Stomach (tissue), 9 donors: ENCODE data around the gene PITPNM3. TPM values are rescaled to one million over a fixed set of nuclear protein-coding genes. Genes with fewer than 3 reads are reported as not detected.

Experiments
- DNase-seq, 2 donors: peaks; one replicate each; pipeline versions ENCODE4 v3.0.0 to v3.0.0-alpha.2; 2013 to 2019
- H3K27ac ChIP-seq, 5 donors: fragments of 200-600 bp in 4 of 5; sonication (generic) in 4 of 5; one replicate each; pipeline ENCODE4 v1.5.1; 2013 to 2019; ENCODE audit warnings: mild to moderate bottlenecking in 1 of 5, moderate library complexity in 1 of 5
- H3K27me3 ChIP-seq, 3 donors: fragments of 200-600 bp; sonication (generic); one replicate each; pipeline ENCODE4 v1.5.1; 2017 to 2019; ENCODE audit warnings: mixed run types in 1 of 3
- H3K36me3 ChIP-seq, 4 donors: fragments of 200-600 bp; sonication (generic); 1 replicate in 3 of 4; 2 replicates in 1 of 4; pipeline ENCODE4 v1.5.1; 2016 to 2019
- H3K4me1 ChIP-seq, 4 donors: fragments of 200-600 bp; sonication (generic); one replicate each; pipeline ENCODE4 v1.5.1; 2016 to 2019
- H3K4me3 ChIP-seq, 4 donors: fragments of 200-600 bp; sonication (generic) in 3 of 4; one replicate each; pipeline ENCODE4 v1.5.1; 2016 to 2019; ENCODE audit warnings: mild to moderate bottlenecking in 1 of 4
- H3K9me3 ChIP-seq, 4 donors: fragments of 200-600 bp; sonication (generic); one replicate each; pipeline ENCODE4 v1.5.1; 2016 to 2019
- EP300 ChIP-seq: sonication (generic); formaldehyde crosslinking; IDR thresholded peaks from one replicate; pipeline ENCODE4 v1.6.1; 2017; ENCODE audit warnings: antibody characterized with exemption
- POLR2A ChIP-seq, 4 donors: fragments of 450-650 bp; IDR thresholded peaks; one replicate each; pipeline ENCODE4 v1.6.1; 2016; ENCODE audit warnings: antibody characterized with exemption in 4 of 4, control low read depth in 2 of 4, mild to moderate bottlenecking in 1 of 4, moderate library complexity in 1 of 4
- POLR2AphosphoS5 ChIP-seq, 3 donors: sonication (generic); formaldehyde crosslinking; IDR thresholded peaks; one replicate each; pipeline ENCODE4 v1.6.1; 2016; ENCODE audit warnings: antibody characterized with exemption in 3 of 3
- WGBS, 5 donors: extraction: QIAGEN DNeasy Blood & Tissue Kit in 3 of 5; methylation state at CpG; one replicate each; pipeline versions ENCODE4 v1.1.5 to v1.1.7; 2013 to 2018; 5-methylcytosine and 5-hydroxymethylcytosine counted together
- intact Hi-C: fragments of 100-400 bp; cut with DNase I; formaldehyde crosslinking; loops from one replicate; pipeline ENCODE4 v1.15.1; 2023; ENCODE audit warnings: low total_unique reads
- polyA plus RNA-seq, 3 donors: library from polyadenylated mRNA; stranded (reverse); fragments of 200-250 nt; gene quantifications; one replicate each; pipeline ENCODE4 v1.2.3, GENCODE V29; 2013
- total RNA-seq, 5 donors: library from RNA; depleted of rRNA; stranded (reverse); fragments of >200 nt; gene quantifications; one replicate each; pipeline versions ENCODE4 v1.1.0 to v1.2.3, GENCODE V29; 2014 to 2016
- TF ChIP-seq, protein P1 (sequence below), 7 experiments: fragments of 450-650 bp in 4 of 7; fragments of 200-600 bp in 3 of 7; sonication (generic) in 3 of 7; IDR thresholded peaks; one replicate each; pipeline ENCODE4 v1.5.1; 2016 to 2019; ENCODE audit warnings: antibody characterized with exemption in 7 of 7, control low read depth in 2 of 7, mild to moderate bottlenecking in 1 of 7
- donor health status: healthy with polysubstance abuse.
- donor health status: Bipolar disorder and iron deficiency.
- donor health status: healthy.

Gene PITPNM3
- total and polyA plus RNA-seq, 8 donors: 1.1 to 19.3 (median 5.8) TPM

DNA sequence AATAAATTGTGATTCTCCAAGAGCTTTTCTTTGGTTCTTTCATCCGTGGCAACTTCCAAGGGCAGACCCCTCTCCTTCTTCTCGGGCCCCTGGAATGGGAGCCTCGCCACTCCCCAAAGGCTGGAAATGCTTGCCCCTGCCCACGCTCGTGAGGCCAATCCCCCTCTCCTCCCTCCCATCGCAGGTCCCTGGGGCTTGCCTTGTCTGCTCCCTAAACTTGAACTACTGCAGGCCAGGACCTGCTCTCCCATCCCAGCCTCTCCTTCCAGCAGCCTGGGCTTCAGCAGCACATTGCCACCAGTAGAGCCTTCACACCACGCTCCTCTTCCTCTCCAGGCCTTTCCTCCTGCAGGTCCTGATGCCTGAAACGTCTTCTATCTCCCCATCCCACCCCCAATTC is 11.1 kb downstream of the PITPNM3 start:
- intact Hi-C loops: no loop called here
- peaks cover 16 to 24% (median 18%) of the 10 kb centered on the region in 4 donors for H3K4me1 ChIP-seq
- no peak overlapping the region for H3K27ac ChIP-seq
- WGBS, 5 donors: 71 to 92% (median 83%) methylated on average over 8 of the region's 8 CpGs
- H3K9me3 ChIP-seq: no peaks in the 10 kb centered on the region
- TF ChIP-seq EP300: no peak
- TF ChIP-seq POLR2AphosphoS5 (IDR thresholded peaks at IDR 0.05): no peak
- no peak for TF ChIP-seq POLR2A (IDR thresholded peaks at IDR 0.05)
- TF ChIP-seq, protein P1, sequence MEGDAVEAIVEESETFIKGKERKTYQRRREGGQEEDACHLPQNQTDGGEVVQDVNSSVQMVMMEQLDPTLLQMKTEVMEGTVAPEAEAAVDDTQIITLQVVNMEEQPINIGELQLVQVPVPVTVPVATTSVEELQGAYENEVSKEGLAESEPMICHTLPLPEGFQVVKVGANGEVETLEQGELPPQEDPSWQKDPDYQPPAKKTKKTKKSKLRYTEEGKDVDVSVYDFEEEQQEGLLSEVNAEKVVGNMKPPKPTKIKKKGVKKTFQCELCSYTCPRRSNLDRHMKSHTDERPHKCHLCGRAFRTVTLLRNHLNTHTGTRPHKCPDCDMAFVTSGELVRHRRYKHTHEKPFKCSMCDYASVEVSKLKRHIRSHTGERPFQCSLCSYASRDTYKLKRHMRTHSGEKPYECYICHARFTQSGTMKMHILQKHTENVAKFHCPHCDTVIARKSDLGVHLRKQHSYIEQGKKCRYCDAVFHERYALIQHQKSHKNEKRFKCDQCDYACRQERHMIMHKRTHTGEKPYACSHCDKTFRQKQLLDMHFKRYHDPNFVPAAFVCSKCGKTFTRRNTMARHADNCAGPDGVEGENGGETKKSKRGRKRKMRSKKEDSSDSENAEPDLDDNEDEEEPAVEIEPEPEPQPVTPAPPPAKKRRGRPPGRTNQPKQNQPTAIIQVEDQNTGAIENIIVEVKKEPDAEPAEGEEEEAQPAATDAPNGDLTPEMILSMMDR (IDR thresholded peaks at IDR 0.05): no peak
- H3K36me3 ChIP-seq: no peaks in the 10 kb centered on the region
- DNase-seq: no peak
- H3K4me3 ChIP-seq: no peak overlapping the region
- no peaks in the 10 kb centered on the region for H3K27me3 ChIP-seq

DNA sequence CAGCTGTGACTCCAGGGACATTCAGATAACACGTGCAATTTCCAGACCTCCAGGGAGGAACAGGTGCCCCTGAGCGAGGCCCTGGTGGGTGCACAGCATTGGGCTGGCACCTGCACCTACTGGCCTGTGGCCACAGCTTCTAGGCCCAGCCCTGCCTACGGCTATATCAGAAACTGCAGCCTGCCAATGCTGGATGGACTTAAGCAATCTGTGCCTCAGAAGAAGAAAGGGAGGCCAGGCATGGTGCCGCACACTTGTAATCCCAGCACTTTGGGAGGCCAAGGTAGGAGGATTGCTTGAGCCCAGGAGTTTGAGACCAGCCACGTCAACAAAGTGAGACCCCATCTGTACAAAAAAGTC is 12.4 kb downstream of the PITPNM3 start:
- H3K4me3 ChIP-seq: no peak overlapping the region
- TF ChIP-seq POLR2AphosphoS5 (IDR thresholded peaks at IDR 0.05): no peak
- no peak for TF ChIP-seq EP300
- no peak for TF ChIP-seq POLR2A (IDR thresholded peaks at IDR 0.05)
- TF ChIP-seq, protein P1 (IDR thresholded peaks at IDR 0.05): no peak
- H3K27me3 ChIP-seq: no peaks in the 10 kb centered on the region
- no peak overlapping the region for H3K27ac ChIP-seq
- no peaks in the 10 kb centered on the region for H3K36me3 ChIP-seq
- peaks cover 10 to 12% (median 11%) of the 10 kb centered on the region in 4 donors for H3K4me1 ChIP-seq
- no peak for DNase-seq
- H3K9me3 ChIP-seq: peaks cover 0 to 2% (median 0%) of the 10 kb centered on the region in 4 donors
- intact Hi-C loops: no loop called here
- 79 to 87% (median 82%) methylated on average over 5 of the region's 5 CpGs for WGBS, 5 donors

DNA sequence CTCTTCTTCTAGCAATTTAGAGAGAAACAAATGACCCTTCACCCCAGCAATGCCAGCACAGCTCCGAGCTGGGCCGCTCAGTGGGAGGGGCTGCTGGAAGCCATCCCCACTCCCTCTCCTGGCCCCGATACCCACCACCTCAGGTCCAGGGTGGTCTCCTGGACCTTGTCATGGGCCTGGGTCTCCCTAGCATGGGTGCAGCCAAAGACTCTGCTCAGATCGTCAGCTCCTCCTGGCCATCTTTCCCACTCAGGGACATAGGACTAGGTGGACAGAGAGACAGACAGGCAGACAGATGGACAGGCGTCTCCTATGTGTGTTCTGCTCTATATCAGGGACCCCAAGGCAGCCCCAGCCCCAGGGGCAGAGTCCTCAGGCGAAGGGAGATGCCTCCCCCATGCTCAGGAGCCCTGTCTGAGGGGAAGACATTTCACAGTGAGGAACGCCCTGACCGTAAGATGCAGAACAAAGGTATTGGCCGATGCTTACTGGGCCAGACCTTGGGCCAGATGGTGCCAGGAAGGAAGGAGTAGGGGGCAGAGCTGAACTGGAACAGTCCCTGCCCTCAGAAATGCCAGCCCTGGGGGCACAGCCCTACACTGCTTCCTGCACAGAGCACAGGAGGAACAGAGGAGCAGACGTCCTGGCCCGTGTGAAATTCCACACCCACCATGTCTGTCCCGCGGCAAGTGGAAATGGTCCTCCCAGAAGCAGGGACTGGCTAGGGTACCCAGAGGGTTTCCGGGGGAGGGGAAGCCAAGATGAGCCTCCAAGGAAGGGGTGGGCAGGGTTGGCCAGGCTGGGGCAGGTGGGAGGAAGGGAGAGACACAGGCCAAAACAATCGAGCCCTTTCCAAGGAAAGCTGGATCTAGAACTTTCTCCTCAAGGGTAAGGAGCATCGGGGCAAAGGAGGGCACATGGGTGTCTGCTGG is 13.0 kb downstream of the PITPNM3 start:
- 83 to 89% (median 87%) methylated on average over 14 to 16 of the region's 16 CpGs for WGBS, 5 donors
- TF ChIP-seq EP300 (no peak), POLR2A (IDR thresholded peaks at IDR 0.05) (no peak), POLR2AphosphoS5 (IDR thresholded peaks at IDR 0.05) (no peak)
- TF ChIP-seq, protein P1 (IDR thresholded peaks at IDR 0.05): no peak
- peaks cover 4 to 5% (median 5%) of the 10 kb centered on the region in 4 donors for H3K4me1 ChIP-seq
- H3K9me3 ChIP-seq: peaks cover 0 to 5% (median 0%) of the 10 kb centered on the region in 4 donors
- no peaks in the 10 kb centered on the region for H3K36me3 ChIP-seq
- intact Hi-C loops: no loop called here
- DNase-seq: no peak
- no peak overlapping the region for H3K27ac ChIP-seq
- H3K4me3 ChIP-seq: no peak overlapping the region
- H3K27me3 ChIP-seq: no peaks in the 10 kb centered on the region

DNA sequence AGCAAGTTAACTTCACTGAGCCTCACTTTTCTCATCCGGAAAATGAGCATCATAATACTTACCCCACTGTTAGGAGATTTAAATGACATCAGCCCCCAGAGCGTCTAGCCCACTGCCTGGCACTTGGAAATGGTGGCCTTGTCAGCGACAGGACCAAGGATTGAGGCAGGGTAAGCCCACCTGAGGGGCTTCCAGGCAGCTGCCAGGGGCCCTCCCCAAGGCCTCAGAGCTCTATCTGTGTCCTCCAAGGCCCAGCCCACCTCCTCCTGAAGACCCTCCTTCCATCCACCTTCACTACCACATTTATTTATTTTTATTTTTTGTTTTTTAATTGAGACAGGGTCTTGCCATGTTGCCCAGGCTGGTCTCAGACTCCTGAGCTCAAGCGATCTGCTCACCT is 13.8 kb downstream of the PITPNM3 start:
- Histone ChIP-seq H3K4me1 (no peaks in the 10 kb centered on the region), H3K27ac (no peak overlapping the region), H3K27me3 (no peaks in the 10 kb centered on the region), H3K36me3 (peaks cover 0 to 5% (median under 1%) of the 10 kb centered on the region in 4 donors), H3K4me3 (no peak overlapping the region), H3K9me3 (peaks cover 0 to 5% (median 0%) of the 10 kb centered on the region in 4 donors)
- WGBS, 5 donors: 93 to 96% (median 95%) methylated on average over 4 of the region's 4 CpGs
- no peak for DNase-seq
- TF ChIP-seq POLR2AphosphoS5 (IDR thresholded peaks at IDR 0.05) (no peak), EP300 (no peak), POLR2A (IDR thresholded peaks at IDR 0.05) (no peak)
- TF ChIP-seq, protein P1 (IDR thresholded peaks at IDR 0.05): no peak
- intact Hi-C loops: no loop called here
